CD4-positive, alpha-beta T cell (primary cell): ENCODE results near the gene STAB2. TPM values are rescaled to one million over a fixed set of nuclear protein-coding genes. Genes with fewer than 3 reads are reported as not detected.

Experiments used
- ATAC-seq: fragments of 200-7000 bp; cut with Tn5 transposase; one replicate; pipeline ENCODE4 v1.10.0; 2022; ENCODE audit warnings: mild to moderate bottlenecking; ENCODE audit not compliant: poor library complexity
- CTCF ChIA-PET: fragments of 350-600 bp; sonication (Branson Sonifier 250); formaldehyde crosslinking; loops from one replicate; lab custom pipeline; 2021; ENCODE audit warnings: antibody characterized with exemption, inconsistent platforms; lab: Charles Lee
- POLR2A ChIA-PET: fragments of 350-600 bp; sonication (Branson Sonifier 250); formaldehyde crosslinking; loops from one replicate; lab custom pipeline; 2021; ENCODE audit warnings: antibody characterized with exemption, inconsistent platforms; lab: Charles Lee
- DNase-seq, 14 experiments: peaks; one replicate each; pipeline ENCODE4 v3.0.0-alpha.2; 2013 to 2020; ENCODE audit warnings: mixed read lengths in 2 of 14
- H3K27ac ChIP-seq, 2 donors: one replicate each; pipeline versions ENCODE4 v1.5.1 to v1.7.0; 2013; ENCODE audit warnings: low read length in 2 of 2, low read depth in 1 of 2, mild to moderate bottlenecking in 1 of 2
- H3K27me3 ChIP-seq, 2 experiments: 1 replicate in 1 of 2; 2 replicates in 1 of 2; pipeline versions ENCODE4 v1.6.1 to v1.7.0; 2013; ENCODE audit warnings: low read length in 2 of 2, control low read depth in 1 of 2, mild to moderate bottlenecking in 1 of 2, moderate library complexity in 1 of 2; ENCODE audit not compliant: insufficient read depth in 2 of 2, control insufficient read depth in 1 of 2
- H3K36me3 ChIP-seq: one replicate; pipeline ENCODE4 v1.6.1; 2013; ENCODE audit warnings: low read length, control low read depth; ENCODE audit not compliant: insufficient read depth
- H3K4me1 ChIP-seq: one replicate; pipeline ENCODE4 v1.6.1; 2013; ENCODE audit warnings: low read length, control low read depth; ENCODE audit not compliant: insufficient read depth
- H3K4me3 ChIP-seq: one replicate; pipeline ENCODE4 v1.5.1; 2013; ENCODE audit warnings: mild to moderate bottlenecking, low read length, moderate library complexity
- H3K9me3 ChIP-seq, 2 experiments: 1 replicate in 1 of 2; 2 replicates in 1 of 2; pipeline versions ENCODE4 v1.6.1 to v1.7.0; 2013; ENCODE audit warnings: low read length in 2 of 2, mild to moderate bottlenecking in 2 of 2, control low read depth in 1 of 2, moderate library complexity in 1 of 2; ENCODE audit not compliant: control insufficient read depth in 1 of 2, insufficient read depth in 1 of 2
- H3K27ac Mint-ChIP-seq: one replicate; pipeline ENCODE4 v1.8.0; 2020; ENCODE audit warnings: mixed read lengths
- H3K27me3 Mint-ChIP-seq: one replicate; pipeline ENCODE4 v1.8.0; 2021; ENCODE audit warnings: mixed read lengths
- H3K36me3 Mint-ChIP-seq: one replicate; pipeline ENCODE4 v1.8.0; 2021; ENCODE audit warnings: low read depth, mixed read lengths
- H3K4me1 Mint-ChIP-seq: one replicate; pipeline ENCODE4 v1.8.0; 2021; ENCODE audit warnings: low read depth, mixed read lengths
- H3K4me3 Mint-ChIP-seq: one replicate; pipeline ENCODE4 v1.8.0; 2020; ENCODE audit warnings: mild to moderate bottlenecking, mixed read lengths
- H3K9me3 Mint-ChIP-seq: one replicate; pipeline ENCODE4 v1.8.0; 2020; ENCODE audit warnings: mixed read lengths
- intact Hi-C, 2 experiments: fragments of 100-400 bp; cut with DNase I in 1 of 2; cut with micrococcal nuclease in 1 of 2; formaldehyde crosslinking; loops; one replicate each; pipeline versions ENCODE4 v1.15.1 to v1.9.0; 2023 to 2025; cut with DNase I, micrococcal nuclease
- total RNA-seq, 174 experiments: library from RNA in 2 of 174; stranded (reverse) in 2 of 174; gene quantifications; one replicate each; pipeline ENCODE4 v1.2.3 and lab custom pipeline; 2021 to 2026
- TF ChIP-seq, protein P1 (sequence below): fragments of 200-600 bp; IDR thresholded peaks from one replicate; pipeline ENCODE4 v1.8.0; 2022; ENCODE audit warnings: antibody characterized with exemption, mild to moderate bottlenecking

The STAB2 gene
- total RNA-seq, 2 experiments from 2014 or later: not detected

DNA sequence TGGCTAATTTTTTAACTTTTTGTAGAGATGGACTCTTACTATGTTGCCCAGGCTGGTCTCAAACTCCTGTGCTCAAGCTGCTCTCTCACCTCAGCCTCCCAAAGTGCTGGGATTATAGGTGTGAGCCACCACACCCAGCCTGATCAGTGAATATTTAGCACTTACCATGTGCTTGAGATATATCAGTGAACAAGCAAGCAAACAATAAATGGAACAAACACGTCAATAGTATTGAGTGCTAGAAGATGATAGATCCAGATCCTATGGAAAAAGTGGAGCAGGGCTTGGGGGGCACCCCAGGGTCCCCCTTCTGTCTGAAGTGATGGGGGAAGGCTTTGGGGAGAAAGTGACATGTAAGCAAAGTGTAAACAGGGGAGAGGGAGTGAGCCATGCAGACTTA lies 170.2 kb downstream of the STAB2 start:
- intact Hi-C loops: no loop called here
- no peak overlapping the region for H3K4me3 Mint-ChIP-seq
- POLR2A ChIA-PET: no interaction called here
- no peaks in the 10 kb centered on the region for H3K36me3 ChIP-seq
- H3K9me3 ChIP-seq: no peaks in the 10 kb centered on the region
- no peaks in the 10 kb centered on the region for H3K4me1 ChIP-seq
- H3K27ac Mint-ChIP-seq: no peak overlapping the region
- CTCF ChIA-PET: no interaction called here
- no peaks in the 10 kb centered on the region for H3K4me1 Mint-ChIP-seq
- TF ChIP-seq, protein P1, sequence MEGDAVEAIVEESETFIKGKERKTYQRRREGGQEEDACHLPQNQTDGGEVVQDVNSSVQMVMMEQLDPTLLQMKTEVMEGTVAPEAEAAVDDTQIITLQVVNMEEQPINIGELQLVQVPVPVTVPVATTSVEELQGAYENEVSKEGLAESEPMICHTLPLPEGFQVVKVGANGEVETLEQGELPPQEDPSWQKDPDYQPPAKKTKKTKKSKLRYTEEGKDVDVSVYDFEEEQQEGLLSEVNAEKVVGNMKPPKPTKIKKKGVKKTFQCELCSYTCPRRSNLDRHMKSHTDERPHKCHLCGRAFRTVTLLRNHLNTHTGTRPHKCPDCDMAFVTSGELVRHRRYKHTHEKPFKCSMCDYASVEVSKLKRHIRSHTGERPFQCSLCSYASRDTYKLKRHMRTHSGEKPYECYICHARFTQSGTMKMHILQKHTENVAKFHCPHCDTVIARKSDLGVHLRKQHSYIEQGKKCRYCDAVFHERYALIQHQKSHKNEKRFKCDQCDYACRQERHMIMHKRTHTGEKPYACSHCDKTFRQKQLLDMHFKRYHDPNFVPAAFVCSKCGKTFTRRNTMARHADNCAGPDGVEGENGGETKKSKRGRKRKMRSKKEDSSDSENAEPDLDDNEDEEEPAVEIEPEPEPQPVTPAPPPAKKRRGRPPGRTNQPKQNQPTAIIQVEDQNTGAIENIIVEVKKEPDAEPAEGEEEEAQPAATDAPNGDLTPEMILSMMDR: no peak
- no peak for ATAC-seq
- H3K27me3 ChIP-seq: no peaks in the 10 kb centered on the region
- H3K4me3 ChIP-seq: no peak overlapping the region
- no peaks in the 10 kb centered on the region for H3K36me3 Mint-ChIP-seq
- no peak for DNase-seq
- H3K9me3 Mint-ChIP-seq: no peaks in the 10 kb centered on the region
- no peak overlapping the region for H3K27ac ChIP-seq
- H3K27me3 Mint-ChIP-seq: no peaks in the 10 kb centered on the region

DNA sequence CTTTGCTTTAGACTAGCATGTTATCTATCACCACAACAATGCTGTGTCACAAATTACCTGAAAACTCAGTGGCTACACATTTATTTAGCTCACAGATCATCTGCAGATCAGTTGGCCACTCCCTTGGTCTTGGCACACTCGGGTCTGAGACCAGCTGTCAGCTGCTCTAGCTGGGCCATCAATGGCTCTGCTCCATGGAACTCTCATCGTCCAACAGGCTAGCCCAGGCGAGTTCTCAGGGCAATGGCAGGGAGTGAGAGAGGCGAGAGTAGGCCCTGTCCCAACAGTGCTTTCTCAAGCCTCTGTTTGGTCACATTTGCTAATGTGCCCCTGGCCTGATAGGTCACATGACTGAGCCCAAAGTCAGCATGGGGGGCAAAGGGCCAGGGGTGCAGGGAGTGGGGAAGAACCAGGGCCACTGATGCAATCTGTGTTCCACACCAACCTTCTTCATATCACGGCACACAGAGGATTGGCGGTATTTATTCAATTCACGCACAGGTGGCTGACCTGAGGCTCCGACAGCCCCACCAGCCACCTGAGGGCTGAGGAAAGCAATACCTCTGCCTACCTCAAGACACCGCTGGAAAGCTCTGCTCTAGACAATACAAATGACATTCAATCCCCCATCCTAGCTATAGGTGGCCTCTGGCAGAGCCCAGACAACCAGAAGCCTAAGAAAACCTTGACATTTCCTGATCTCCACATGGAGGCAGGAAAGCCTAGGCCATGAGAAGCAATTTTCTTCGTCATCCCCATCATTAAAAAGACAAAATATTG lies 171.4 kb downstream of the STAB2 start:
- H3K27ac ChIP-seq: no peak overlapping the region
- intact Hi-C loops: no loop called here
- no peaks in the 10 kb centered on the region for H3K9me3 ChIP-seq
- Mint-ChIP-seq H3K27ac (no peak overlapping the region), H3K9me3 (no peaks in the 10 kb centered on the region), H3K4me1 (no peaks in the 10 kb centered on the region), H3K4me3 (no peak overlapping the region), H3K27me3 (no peaks in the 10 kb centered on the region), H3K36me3 (peaks cover 8% of the 10 kb centered on the region)
- H3K4me1 ChIP-seq: no peaks in the 10 kb centered on the region
- no peaks in the 10 kb centered on the region for H3K27me3 ChIP-seq
- ChIA-PET POLR2A (no interaction called here), CTCF (no interaction called here)
- TF ChIP-seq, protein P1: no peak
- H3K4me3 ChIP-seq: no peak overlapping the region
- DNase-seq: no peak
- no peaks in the 10 kb centered on the region for H3K36me3 ChIP-seq
- ATAC-seq: no peak

DNA sequence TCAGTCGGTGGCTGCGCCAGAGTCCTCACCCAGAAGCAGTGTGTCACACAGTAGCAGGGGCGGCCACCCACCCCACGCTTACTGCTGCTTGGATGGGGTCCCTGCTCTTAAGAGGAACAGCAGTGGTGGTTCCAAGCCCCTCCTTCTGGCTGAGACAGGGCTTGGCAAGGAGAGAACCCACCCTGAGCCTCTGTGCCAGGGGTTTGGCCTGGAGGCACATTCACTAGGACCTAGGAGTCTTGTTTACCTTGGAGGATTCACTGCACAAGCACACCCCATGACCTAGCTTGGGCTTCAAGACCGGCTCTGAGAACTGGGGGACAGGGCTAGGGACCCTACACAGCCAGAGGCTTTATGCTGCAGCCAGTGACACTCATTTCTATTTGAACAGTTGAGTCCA lies 175.4 kb downstream of the STAB2 start:
- no peaks in the 10 kb centered on the region for H3K9me3 ChIP-seq
- intact Hi-C loops: no loop called here
- ATAC-seq: no peak
- H3K4me1 ChIP-seq: no peaks in the 10 kb centered on the region
- DNase-seq: no peak
- ChIA-PET POLR2A (no interaction called here), CTCF (no interaction called here)
- Mint-ChIP-seq H3K9me3 (no peaks in the 10 kb centered on the region), H3K36me3 (peaks cover 13% of the 10 kb centered on the region), H3K4me3 (no peak overlapping the region), H3K27me3 (no peaks in the 10 kb centered on the region), H3K27ac (no peak overlapping the region), H3K4me1 (no peaks in the 10 kb centered on the region)
- no peaks in the 10 kb centered on the region for H3K36me3 ChIP-seq
- TF ChIP-seq, protein P1: no peak
- H3K27me3 ChIP-seq: no peaks in the 10 kb centered on the region
- no peak overlapping the region for H3K27ac ChIP-seq
- no peak overlapping the region for H3K4me3 ChIP-seq
